GM12891 (cell line): ENCODE results near the gene PPP6R3.

Experiments used
- DNase-seq: peaks from one replicate; pipeline ENCODE4 v3.0.0; 2011; ENCODE audit warnings: low spot score; ENCODE audit not compliant: insufficient read length
- FAIRE-seq: peaks from 2 replicates; lab custom pipeline; 2011; peaks lifted over from hg19 to GRCh38; lab: Jason Lieb, UNC
- PAX5 ChIP-seq: IDR thresholded peaks from 2 replicates; pipeline ENCODE4 v1.6.1; 2011; ENCODE audit warnings: low read length, moderate library complexity, mild to moderate bottlenecking; ENCODE audit not compliant: insufficient read depth, severe bottlenecking
- POLR2A ChIP-seq: IDR thresholded peaks from 2 replicates; pipeline ENCODE4 v1.6.1; 2011; ENCODE audit warnings: low read depth, low read length, control low read depth
- POLR2AphosphoS5 ChIP-seq: IDR thresholded peaks from 2 replicates; pipeline ENCODE4 v1.6.1; 2011; ENCODE audit warnings: low read depth, low read length, control low read depth
- POU2F2 ChIP-seq: IDR thresholded peaks from 2 replicates; pipeline ENCODE4 v1.6.1; 2011; ENCODE audit warnings: low read depth, mild to moderate bottlenecking, control low read depth, low read length, moderate library complexity
- SPI1 ChIP-seq: IDR thresholded peaks from 2 replicates; pipeline ENCODE4 v1.6.1; 2011; ENCODE audit warnings: low read depth, low read length, control low read depth
- TAF1 ChIP-seq: IDR thresholded peaks from 2 replicates; pipeline ENCODE4 v1.6.1; 2011; ENCODE audit warnings: low read depth, low read length, control low read depth

Gene PPP6R3

GRCh38 chr11:68436162-68436888 is 24.2 kb upstream of the PPP6R3 start:
- no peak for DNase-seq
- FAIRE-seq, result no peak
- TF ChIP-seq PAX5, result no peak
- TF ChIP-seq POLR2AphosphoS5, result no peak
- TF ChIP-seq POLR2A, result no peak
- no peak for TF ChIP-seq TAF1
- no peak for TF ChIP-seq POU2F2
- no peak for TF ChIP-seq SPI1

GRCh38 chr11:68436985-68437926 is 23.3 kb upstream of the PPP6R3 start:
- TF ChIP-seq SPI1 (no peak), TAF1 (no peak), POU2F2 (no peak), POLR2AphosphoS5 (no peak), PAX5 (no peak), POLR2A (no peak)
- FAIRE-seq, result no peak
- no peak for DNase-seq

GRCh38 chr11:68437927-68438657 is 22.5 kb upstream of the PPP6R3 start:
- FAIRE-seq (no peak), DNase-seq (no peak)
- no peak for TF ChIP-seq POLR2A
- no peak for TF ChIP-seq POU2F2
- no peak for TF ChIP-seq PAX5
- no peak for TF ChIP-seq SPI1
- no peak for TF ChIP-seq TAF1
- no peak for TF ChIP-seq POLR2AphosphoS5

- FAIRE-seq (no peak), DNase-seq (no peak)
- no peak for TF ChIP-seq PAX5
- no peak for TF ChIP-seq POU2F2
- no peak for TF ChIP-seq POLR2A
These were observed 21.8 kb upstream of the PPP6R3 start for GRCh38 chr11:68438658-68439259.

GRCh38 chr11:68439355-68440065 is 21.0 kb upstream of the PPP6R3 start:
- DNase-seq, result no peak
- TF ChIP-seq TAF1 (no peak), POLR2AphosphoS5 (no peak), POU2F2 (no peak), SPI1 (no peak), POLR2A (no peak), PAX5 (no peak)
- FAIRE-seq, result no peak

GRCh38 chr11:68440224-68440623 is 20.3 kb upstream of the PPP6R3 start:
- TF ChIP-seq POLR2A, result no peak
- TF ChIP-seq POLR2AphosphoS5, result no peak
- no peak for TF ChIP-seq TAF1
- no peak for TF ChIP-seq POU2F2
- TF ChIP-seq SPI1, result no peak
- TF ChIP-seq PAX5, result no peak
- peak; percentile 60 for FAIRE-seq
- DNase-seq, result no peak

- no peak for DNase-seq
- FAIRE-seq, result peak; percentile 61
- no peak for TF ChIP-seq POU2F2
- no peak for TF ChIP-seq SPI1
- TF ChIP-seq TAF1, result no peak
- no peak for TF ChIP-seq POLR2AphosphoS5
- TF ChIP-seq PAX5, result no peak
- TF ChIP-seq POLR2A, result no peak
These were observed 18.9 kb upstream of the PPP6R3 start for GRCh38 chr11:68441466-68442230.

- no peak for DNase-seq
- no peak for FAIRE-seq
- TF ChIP-seq SPI1, result no peak
- no peak for TF ChIP-seq POU2F2
- no peak for TF ChIP-seq PAX5
- TF ChIP-seq TAF1, result no peak
- TF ChIP-seq POLR2AphosphoS5, result no peak
- no peak for TF ChIP-seq POLR2A
These were observed 18.1 kb upstream of the PPP6R3 start for GRCh38 chr11:68442433-68442832.
